WTC11 (cell line): ENCODE results near the gene PRCC.

Experiments
- MAX ChIP-seq: sonication (generic); formaldehyde crosslinking; IDR thresholded peaks from 2 replicates; pipeline ENCODE4 v1.8.0; 2022; ENCODE audit warnings: mild to moderate bottlenecking, missing genetic modification reagents
- NR2C2 ChIP-seq: sonication (generic); formaldehyde crosslinking; IDR thresholded peaks from 2 replicates; pipeline ENCODE4 v1.8.0; 2022; ENCODE audit warnings: mild to moderate bottlenecking, missing genetic modification reagents
- PRDM15 ChIP-seq: sonication (generic); formaldehyde crosslinking; IDR thresholded peaks from 2 replicates; pipeline ENCODE4 v1.8.0; 2022; ENCODE audit warnings: missing genetic modification reagents
- TP53 ChIP-seq: sonication (generic); formaldehyde crosslinking; IDR thresholded peaks from 2 replicates; pipeline ENCODE4 v1.8.1; 2023; ENCODE audit warnings: mild to moderate bottlenecking, missing genetic modification reagents
- ZNF416 ChIP-seq: fragments of 250-450 bp; sonication (Bioruptor Pico); IDR thresholded peaks from 2 replicates; pipeline ENCODE4 v1.9.0; 2021; ENCODE audit warnings: mild to moderate bottlenecking, inconsistent platforms
- TF ChIP-seq, protein P1 (sequence below): sonication (generic); formaldehyde crosslinking; IDR thresholded peaks from 2 replicates; pipeline ENCODE4 v1.8.1; 2023; ENCODE audit warnings: mild to moderate bottlenecking, missing genetic modification reagents, moderate library complexity
- TF ChIP-seq, protein P2 (sequence below): fragments of 200-600 bp; IDR thresholded peaks from 2 replicates; pipeline ENCODE4 v1.8.0; 2022; ENCODE audit warnings: antibody characterized with exemption
- TF ChIP-seq, protein P3 (sequence below): sonication (generic); formaldehyde crosslinking; IDR thresholded peaks from 2 replicates; pipeline ENCODE4 v1.8.1; 2022; ENCODE audit warnings: mild to moderate bottlenecking, missing genetic modification reagents, moderate library complexity, borderline replicate concordance
- TF ChIP-seq, protein P4 (sequence below): sonication (generic); formaldehyde crosslinking; conservative IDR thresholded peaks from 2 replicates; pipeline ENCODE4 v1.8.1; 2022; ENCODE audit warnings: mild to moderate bottlenecking, missing genetic modification reagents

GRCh38 chr1:156811168-156811567 lies 43.8 kb downstream of the PRCC start:
- TF ChIP-seq, protein P1, sequence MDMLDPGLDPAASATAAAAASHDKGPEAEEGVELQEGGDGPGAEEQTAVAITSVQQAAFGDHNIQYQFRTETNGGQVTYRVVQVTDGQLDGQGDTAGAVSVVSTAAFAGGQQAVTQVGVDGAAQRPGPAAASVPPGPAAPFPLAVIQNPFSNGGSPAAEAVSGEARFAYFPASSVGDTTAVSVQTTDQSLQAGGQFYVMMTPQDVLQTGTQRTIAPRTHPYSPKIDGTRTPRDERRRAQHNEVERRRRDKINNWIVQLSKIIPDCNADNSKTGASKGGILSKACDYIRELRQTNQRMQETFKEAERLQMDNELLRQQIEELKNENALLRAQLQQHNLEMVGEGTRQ (CRISPR knock-in tag): no peak
- TF ChIP-seq, protein P2, sequence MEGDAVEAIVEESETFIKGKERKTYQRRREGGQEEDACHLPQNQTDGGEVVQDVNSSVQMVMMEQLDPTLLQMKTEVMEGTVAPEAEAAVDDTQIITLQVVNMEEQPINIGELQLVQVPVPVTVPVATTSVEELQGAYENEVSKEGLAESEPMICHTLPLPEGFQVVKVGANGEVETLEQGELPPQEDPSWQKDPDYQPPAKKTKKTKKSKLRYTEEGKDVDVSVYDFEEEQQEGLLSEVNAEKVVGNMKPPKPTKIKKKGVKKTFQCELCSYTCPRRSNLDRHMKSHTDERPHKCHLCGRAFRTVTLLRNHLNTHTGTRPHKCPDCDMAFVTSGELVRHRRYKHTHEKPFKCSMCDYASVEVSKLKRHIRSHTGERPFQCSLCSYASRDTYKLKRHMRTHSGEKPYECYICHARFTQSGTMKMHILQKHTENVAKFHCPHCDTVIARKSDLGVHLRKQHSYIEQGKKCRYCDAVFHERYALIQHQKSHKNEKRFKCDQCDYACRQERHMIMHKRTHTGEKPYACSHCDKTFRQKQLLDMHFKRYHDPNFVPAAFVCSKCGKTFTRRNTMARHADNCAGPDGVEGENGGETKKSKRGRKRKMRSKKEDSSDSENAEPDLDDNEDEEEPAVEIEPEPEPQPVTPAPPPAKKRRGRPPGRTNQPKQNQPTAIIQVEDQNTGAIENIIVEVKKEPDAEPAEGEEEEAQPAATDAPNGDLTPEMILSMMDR: no peak
- TF ChIP-seq PRDM15 (CRISPR knock-in tag) (no peak), TP53 (no peak), MAX (CRISPR knock-in tag) (no peak), ZNF416 (CRISPR knock-in tag) (no peak), NR2C2 (CRISPR knock-in tag) (no peak)
- TF ChIP-seq, protein P3, sequence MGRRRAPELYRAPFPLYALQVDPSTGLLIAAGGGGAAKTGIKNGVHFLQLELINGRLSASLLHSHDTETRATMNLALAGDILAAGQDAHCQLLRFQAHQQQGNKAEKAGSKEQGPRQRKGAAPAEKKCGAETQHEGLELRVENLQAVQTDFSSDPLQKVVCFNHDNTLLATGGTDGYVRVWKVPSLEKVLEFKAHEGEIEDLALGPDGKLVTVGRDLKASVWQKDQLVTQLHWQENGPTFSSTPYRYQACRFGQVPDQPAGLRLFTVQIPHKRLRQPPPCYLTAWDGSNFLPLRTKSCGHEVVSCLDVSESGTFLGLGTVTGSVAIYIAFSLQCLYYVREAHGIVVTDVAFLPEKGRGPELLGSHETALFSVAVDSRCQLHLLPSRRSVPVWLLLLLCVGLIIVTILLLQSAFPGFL: no peak
- TF ChIP-seq, protein P4, sequence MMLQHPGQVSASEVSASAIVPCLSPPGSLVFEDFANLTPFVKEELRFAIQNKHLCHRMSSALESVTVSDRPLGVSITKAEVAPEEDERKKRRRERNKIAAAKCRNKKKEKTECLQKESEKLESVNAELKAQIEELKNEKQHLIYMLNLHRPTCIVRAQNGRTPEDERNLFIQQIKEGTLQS: no peak
